Suprapubic skin (tissue), 4 donors: ENCODE results near the gene CAPZA1. TPM values are rescaled to one million over a fixed set of nuclear protein-coding genes. Genes with fewer than 3 reads are reported as not detected.
A peak's percentile ranks its signal among the peaks of the same experiment; 100 is the strongest.

Experiments
- DNase-seq, 2 donors: peaks; one replicate each; pipeline ENCODE4 v3.0.0-alpha.2; 2019; ENCODE audit warnings: low spot score in 2 of 2
- H3K27ac ChIP-seq: fragments of 200-600 bp; sonication (generic); one replicate; pipeline ENCODE4 v1.5.1; 2019
- H3K27me3 ChIP-seq: fragments of 200-600 bp; sonication (generic); one replicate; pipeline ENCODE4 v1.5.1; 2019
- H3K36me3 ChIP-seq: fragments of 200-600 bp; sonication (generic); one replicate; pipeline ENCODE4 v1.5.1; 2019
- H3K4me1 ChIP-seq: fragments of 200-600 bp; sonication (generic); one replicate; pipeline ENCODE4 v1.5.1; 2019
- H3K4me3 ChIP-seq: fragments of 200-600 bp; sonication (generic); one replicate; pipeline ENCODE4 v1.5.1; 2019; ENCODE audit warnings: mild to moderate bottlenecking
- H3K9me3 ChIP-seq: fragments of 200-600 bp; sonication (generic); one replicate; pipeline ENCODE4 v1.5.1; 2019
- CTCF ChIP-seq, 2 donors: fragments of 200-600 bp in 1 of 2; fragments of 450-650 bp in 1 of 2; sonication (generic) in 1 of 2; IDR thresholded peaks; one replicate each; pipeline ENCODE4 v1.5.1; 2016 to 2019; ENCODE audit warnings: antibody characterized with exemption in 2 of 2, mild to moderate bottlenecking in 1 of 2, moderate library complexity in 1 of 2
- EP300 ChIP-seq: sonication (generic); formaldehyde crosslinking; IDR thresholded peaks from one replicate; pipeline ENCODE4 v1.6.1; 2017; ENCODE audit warnings: antibody characterized with exemption
- POLR2A ChIP-seq, 2 donors: fragments of 450-650 bp; IDR thresholded peaks; one replicate each; pipeline ENCODE4 v1.6.1; 2017; ENCODE audit warnings: antibody characterized with exemption in 2 of 2, mild to moderate bottlenecking in 2 of 2, moderate library complexity in 2 of 2
- POLR2AphosphoS5 ChIP-seq, 3 donors: sonication (generic); formaldehyde crosslinking; IDR thresholded peaks; one replicate each; pipeline ENCODE4 v1.6.1; 2017; ENCODE audit warnings: antibody characterized with exemption in 3 of 3
- WGBS: methylation state at CpG from one replicate; pipeline ENCODE4 v1.1.5; 2018; 5-methylcytosine and 5-hydroxymethylcytosine counted together
- total RNA-seq, 4 donors: library from RNA; depleted of rRNA; stranded (reverse); fragments of >200 nt; gene quantifications; one replicate each; pipeline ENCODE4 v1.1.0, GENCODE V29; 2016

Gene CAPZA1
- total RNA-seq: 100 to 1,000 TPM; 134 to 218 (median 200) TPM

DNA sequence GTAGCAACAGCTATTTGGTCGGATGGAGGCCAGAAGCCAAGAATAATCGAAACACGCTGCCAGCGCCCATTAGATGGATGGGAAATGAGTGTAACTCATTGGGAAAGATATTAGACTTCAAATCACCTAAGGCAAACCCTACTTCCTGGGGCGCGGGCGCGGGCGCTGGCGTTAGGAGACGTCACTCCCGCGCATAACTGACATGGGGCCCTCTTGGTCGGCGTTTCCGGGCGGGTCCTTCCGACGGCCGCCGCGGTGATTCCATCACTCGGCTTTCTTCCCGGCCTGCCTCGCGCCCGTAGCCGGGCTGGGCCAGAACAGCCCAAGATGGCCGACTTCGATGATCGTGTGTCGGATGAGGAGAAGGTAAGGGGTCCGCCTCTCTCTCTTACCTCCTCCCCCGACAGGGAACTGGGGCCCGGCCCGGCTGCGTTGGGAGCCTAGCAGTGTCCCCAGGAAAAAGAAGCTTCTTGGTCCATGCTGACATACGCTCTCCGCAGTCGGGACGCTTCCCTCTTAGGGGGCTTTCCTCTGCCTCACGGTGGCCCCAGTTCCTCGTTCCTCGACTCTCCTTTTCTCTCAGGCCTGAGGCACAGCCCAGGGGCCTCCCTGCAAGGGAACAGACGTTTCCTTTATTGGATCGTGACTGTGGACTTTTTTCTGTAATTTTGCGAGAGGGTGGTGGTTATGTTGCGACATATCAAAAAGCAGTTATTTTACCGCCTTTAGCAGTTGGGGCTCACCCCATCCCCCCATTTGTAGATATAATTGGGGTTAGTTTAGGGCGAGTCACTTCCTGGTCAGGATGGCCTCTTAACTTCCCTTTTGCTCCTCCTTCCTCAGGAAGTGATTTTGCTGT lies at the start of gene CAPZA1:
Gene CAPZA1 (plus strand): TSS at position 315 of the 859 bp plus-strand sequence. CDS start 13 bp downstream, at position 328.
- Histone ChIP-seq H3K27ac (peak within 1 kb of the TSS; percentile 97), H3K4me3 (peak within 1 kb of the TSS; percentile 75), H3K27me3 (no peaks in the 10 kb centered on the region), H3K36me3 (peaks cover 5% of the 10 kb centered on the region), H3K9me3 (no peaks in the 10 kb centered on the region), H3K4me1 (peaks cover 60% of the 10 kb centered on the region)
- WGBS: 2% methylated on average over 25 of the region's 50 CpGs
- TF ChIP-seq POLR2AphosphoS5 (IDR thresholded peaks at IDR 0.05) (peak in 2 of 3 donors; percentile 58 to 83), EP300 (no peak), CTCF (IDR thresholded peaks at IDR 0.05) (no peak), POLR2A (IDR thresholded peaks at IDR 0.05) (peak; percentile 69 to 93)
- DNase-seq: peak; percentile 95 to 97

GRCh38 chr1:112575154-112575804 lies 44.4 kb upstream of the CAPZA1 start:
- WGBS: 96% methylated on average over 8 of the region's 8 CpGs
- H3K27me3 ChIP-seq: no peaks in the 10 kb centered on the region
- peaks cover 79% of the 10 kb centered on the region for H3K36me3 ChIP-seq
- no peak overlapping the region for H3K27ac ChIP-seq
- TF ChIP-seq EP300: no peak
- TF ChIP-seq POLR2AphosphoS5 (IDR thresholded peaks at IDR 0.05): no peak
- no peak for TF ChIP-seq CTCF (IDR thresholded peaks at IDR 0.05)
- TF ChIP-seq POLR2A (IDR thresholded peaks at IDR 0.05): no peak
- H3K4me3 ChIP-seq: no peak overlapping the region
- H3K9me3 ChIP-seq: no peaks in the 10 kb centered on the region
- no peaks in the 10 kb centered on the region for H3K4me1 ChIP-seq
- DNase-seq: no peak

- Histone ChIP-seq H3K36me3 (peaks cover 77% of the 10 kb centered on the region), H3K4me3 (no peak overlapping the region), H3K27me3 (no peaks in the 10 kb centered on the region), H3K4me1 (no peaks in the 10 kb centered on the region), H3K27ac (no peak overlapping the region), H3K9me3 (no peaks in the 10 kb centered on the region)
- WGBS: 93% methylated on average over 3 of the region's 3 CpGs
- TF ChIP-seq POLR2AphosphoS5 (IDR thresholded peaks at IDR 0.05) (no peak), CTCF (IDR thresholded peaks at IDR 0.05) (no peak), EP300 (no peak), POLR2A (IDR thresholded peaks at IDR 0.05) (no peak)
- no peak for DNase-seq
These were observed 43.4 kb upstream of the CAPZA1 start for GRCh38 chr1:112576240-112576639.

DNA sequence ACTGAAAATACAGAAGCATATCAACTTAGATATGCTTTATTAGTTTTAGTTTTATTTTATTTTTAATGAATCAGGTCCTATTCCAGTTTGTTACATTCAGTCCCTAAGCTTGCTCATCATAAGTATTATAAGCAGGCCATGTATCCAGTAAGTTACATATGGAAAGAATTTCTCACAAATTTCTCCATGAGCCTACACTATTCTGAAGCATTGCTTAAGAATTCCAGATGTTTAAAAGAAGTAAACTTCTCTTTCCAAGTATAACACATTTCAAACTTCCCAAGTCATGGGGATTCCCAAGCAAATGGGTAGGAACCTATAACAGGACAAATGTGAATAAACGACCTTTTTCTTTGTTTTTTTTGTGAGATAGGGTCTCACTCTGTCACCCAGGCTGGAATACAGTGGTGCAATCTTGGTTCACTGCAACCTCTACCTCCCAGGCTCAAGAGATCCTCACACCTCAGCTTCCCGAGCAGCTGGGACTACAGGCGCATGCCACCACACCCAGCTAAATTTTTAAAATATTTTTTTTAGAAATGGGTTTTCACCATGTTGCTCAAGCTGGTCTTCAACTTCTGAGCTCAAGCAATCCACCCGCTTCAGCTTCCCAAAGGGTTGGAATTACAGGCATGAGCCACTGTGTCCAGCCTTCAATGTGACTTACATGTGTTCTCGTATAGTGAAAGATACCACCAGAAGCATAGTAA lies 39.7 kb upstream of the CAPZA1 start:
- DNase-seq: no peak
- TF ChIP-seq CTCF (IDR thresholded peaks at IDR 0.05) (no peak), EP300 (no peak), POLR2A (IDR thresholded peaks at IDR 0.05) (no peak), POLR2AphosphoS5 (IDR thresholded peaks at IDR 0.05) (no peak)
- Histone ChIP-seq H3K36me3 (peaks cover 46% of the 10 kb centered on the region), H3K4me1 (no peaks in the 10 kb centered on the region), H3K4me3 (no peak overlapping the region), H3K27ac (no peak overlapping the region), H3K9me3 (no peaks in the 10 kb centered on the region), H3K27me3 (no peaks in the 10 kb centered on the region)
- WGBS: 89% methylated on average over 5 of the region's 5 CpGs
